ENCODE data around the gene SLC6A13. TPM values are rescaled to one million over a fixed set of nuclear protein-coding genes. Genes with fewer than 3 reads are reported as not detected.
"Not testable (repeated sequence)": the region's sequence is repeated elsewhere in the genome, so short reads cannot be mapped to it uniquely, and the experiment has no call there.

The SLC6A13 gene
- total RNA-seq, 1 experiment from 2014 or later = not detected

- DNase-seq (ENCODE audit: low read depth) = no peak
Observed at GRCh38 chr12:264269-264668, 1.6 kb upstream of the SLC6A13 start.

DNA sequence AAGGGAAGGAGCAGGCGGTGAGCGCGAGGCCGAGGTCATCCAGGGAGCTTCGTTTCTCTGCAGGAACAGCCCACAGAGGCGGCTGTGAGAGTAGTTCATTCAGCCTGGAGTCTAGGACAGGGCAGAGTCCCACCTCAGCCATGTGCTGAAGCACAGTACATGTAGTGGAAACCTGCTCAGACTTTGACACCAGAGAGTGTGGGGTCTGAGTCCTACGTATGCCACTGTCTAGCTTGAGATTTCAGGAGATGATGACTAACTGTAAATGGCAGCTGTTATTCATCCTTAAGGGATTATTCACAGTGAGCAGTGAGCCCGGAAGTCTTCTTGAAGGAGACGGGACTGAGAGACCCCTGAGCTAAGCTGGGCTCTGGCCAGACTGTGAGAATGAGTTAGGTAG is 938 bp upstream of the SLC6A13 start:
- DNase-seq (ENCODE audit: low read depth) = peak; percentile 35

DNA sequence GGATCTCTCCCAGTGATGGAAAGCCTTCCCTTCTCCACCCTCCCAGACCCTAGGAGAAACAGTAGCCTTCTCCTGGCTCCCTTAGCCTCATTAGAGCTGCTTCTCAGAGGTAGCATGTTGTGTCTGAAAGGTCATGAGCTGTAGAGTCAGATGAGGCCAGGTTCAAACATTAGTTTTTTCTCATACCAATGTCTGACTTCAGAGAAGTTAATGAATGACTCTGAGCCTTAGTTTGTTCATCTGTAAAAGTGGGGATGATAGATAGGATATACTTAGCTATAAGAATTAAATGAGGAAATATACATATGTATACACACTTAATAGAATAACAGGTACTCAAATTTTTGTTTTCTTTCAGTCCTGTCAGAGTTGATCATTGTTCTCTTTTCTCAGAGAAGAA is 523 bp downstream of the SLC6A13 start:
- no peak for DNase-seq (ENCODE audit: low read depth)

DNA sequence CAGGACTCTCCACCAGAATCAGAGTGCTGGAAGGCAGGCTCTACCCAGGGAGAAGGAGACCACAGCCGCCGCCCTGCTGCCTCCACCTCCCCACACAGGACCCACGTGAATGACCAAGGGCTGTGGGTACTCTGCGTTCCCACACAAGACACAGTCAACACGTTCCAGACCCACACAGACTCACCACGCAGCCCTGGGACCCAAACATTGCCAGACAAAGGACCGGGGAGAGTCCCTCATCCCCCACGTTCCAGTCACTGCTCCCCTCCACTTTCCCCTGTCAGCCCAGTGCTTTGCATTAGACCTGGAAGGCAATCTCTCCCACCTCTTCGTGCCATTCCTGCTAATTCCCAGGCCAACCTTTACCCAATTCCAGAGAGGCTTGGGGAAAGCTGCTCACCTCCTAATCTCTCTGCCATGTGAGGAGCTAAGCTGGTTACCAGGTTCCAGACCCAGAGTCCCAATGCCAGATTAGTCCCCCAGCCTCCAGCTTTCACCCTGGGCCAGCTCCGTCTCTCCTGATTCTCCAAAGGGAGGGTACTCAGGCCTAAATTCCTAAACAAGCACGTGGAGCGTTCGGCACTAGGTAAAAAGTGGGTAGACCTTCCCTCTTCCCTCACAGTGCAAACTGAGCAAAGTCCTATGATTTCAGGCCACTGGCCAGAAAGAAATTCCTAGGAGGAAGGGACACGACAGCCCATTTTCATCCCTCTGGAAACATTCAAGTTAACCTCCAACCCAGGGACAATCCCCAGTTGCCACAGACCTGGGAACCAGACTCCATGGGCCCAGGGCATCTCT is 4.9 kb downstream of the SLC6A13 start:
- DNase-seq (ENCODE audit: low read depth) = no peak

- no peak for DNase-seq (ENCODE audit: low read depth)
Observed at GRCh38 chr12:256958-257357, 5.7 kb downstream of the SLC6A13 start.

GRCh38 chr12:256225-256624 is 6.4 kb downstream of the SLC6A13 start:
- DNase-seq (ENCODE audit: low read depth) = no peak

- no peak for DNase-seq (ENCODE audit: low read depth)
Observed at GRCh38 chr12:254912-255311, 7.7 kb downstream of the SLC6A13 start.

- DNase-seq (ENCODE audit: low read depth) = no peak
Observed at GRCh38 chr12:254039-254438, 8.6 kb downstream of the SLC6A13 start.

GRCh38 chr12:253116-253831 is 9.4 kb downstream of the SLC6A13 start:
- no peak for DNase-seq (ENCODE audit: low read depth)

- no peak for DNase-seq (ENCODE audit: low read depth)
Observed at GRCh38 chr12:252636-253035, 10.0 kb downstream of the SLC6A13 start.

DNA sequence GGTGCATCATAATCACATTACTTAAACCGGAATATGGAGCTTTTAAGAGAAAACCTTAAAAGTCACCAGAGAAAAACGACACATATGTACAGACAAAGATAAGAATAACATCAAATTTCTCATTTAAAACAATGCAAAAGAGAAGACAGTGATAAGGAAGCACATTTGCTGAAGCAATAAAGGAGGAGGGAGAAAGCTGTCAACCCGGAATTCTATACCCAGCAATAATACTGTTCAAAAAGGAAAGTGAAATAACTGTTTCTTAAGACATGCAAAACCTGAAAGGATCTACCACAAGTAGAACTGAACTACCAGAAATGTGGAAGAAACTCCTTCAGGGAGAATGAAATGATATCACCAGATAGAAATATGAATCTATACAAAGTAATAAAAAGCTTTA is 15.4 kb downstream of the SLC6A13 start:
- no peak for DNase-seq (ENCODE audit: low read depth)

DNA sequence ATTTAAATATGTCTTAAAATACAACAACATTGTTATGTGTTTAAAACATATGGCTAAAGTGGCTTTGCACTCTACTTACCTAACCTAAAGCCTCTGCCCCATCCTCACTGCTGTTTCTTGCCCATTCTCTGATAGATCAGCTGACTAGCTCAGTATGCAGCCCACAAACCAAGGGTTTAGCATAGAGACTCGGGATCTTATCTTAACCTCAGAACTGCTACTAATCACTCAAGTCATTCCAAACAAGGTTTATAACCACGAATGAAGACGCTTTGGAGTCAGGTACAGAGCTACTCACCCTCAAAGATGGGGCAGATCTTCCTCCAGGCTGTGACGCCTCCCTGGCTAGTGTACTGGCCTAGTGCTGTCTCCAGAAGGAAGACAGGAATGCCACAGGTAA is 19.3 kb downstream of the SLC6A13 start:
- no peak for DNase-seq (ENCODE audit: low read depth)

- DNase-seq (ENCODE audit: low read depth) = no peak
Observed at GRCh38 chr12:242496-242895, 20.1 kb downstream of the SLC6A13 start.

DNA sequence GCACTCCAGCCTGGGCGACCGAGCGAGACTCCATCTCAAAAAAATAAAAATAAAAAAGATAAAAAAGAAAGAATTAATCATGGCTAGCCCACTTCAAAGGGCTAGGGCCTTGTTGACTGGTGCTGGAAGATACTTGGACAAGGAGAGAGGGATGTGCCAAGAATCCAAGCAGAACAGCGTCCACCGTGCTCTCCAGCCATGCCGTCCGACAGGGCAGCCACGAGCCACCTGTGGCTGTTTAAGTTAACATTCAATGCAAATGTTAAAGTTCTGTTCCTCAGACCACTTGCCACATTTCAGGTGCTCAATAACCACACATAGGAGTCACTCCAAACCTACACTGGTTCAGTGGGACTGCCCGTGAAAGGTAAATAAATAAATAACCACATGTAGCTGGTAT is 21.4 kb downstream of the SLC6A13 start:
- DNase-seq (ENCODE audit: low read depth) = no peak

- no peak for DNase-seq (ENCODE audit: low read depth)
Observed at GRCh38 chr12:240566-240965, 22.1 kb downstream of the SLC6A13 start.

- no peak for DNase-seq (ENCODE audit: low read depth)
Observed at GRCh38 chr12:238736-239398, 23.8 kb downstream of the SLC6A13 start.

- DNase-seq (ENCODE audit: low read depth) = no peak
Observed at GRCh38 chr12:238116-238515, 24.5 kb downstream of the SLC6A13 start.

- no peak for DNase-seq (ENCODE audit: low read depth)
Observed at GRCh38 chr12:237026-237815, 25.4 kb downstream of the SLC6A13 start.

GRCh38 chr12:236445-236844 is 26.2 kb downstream of the SLC6A13 start:
- no peak for DNase-seq (ENCODE audit: low read depth)

GRCh38 chr12:235967-236366 is 26.7 kb downstream of the SLC6A13 start:
- not testable (repeated sequence) for DNase-seq (ENCODE audit: low read depth)

DNA sequence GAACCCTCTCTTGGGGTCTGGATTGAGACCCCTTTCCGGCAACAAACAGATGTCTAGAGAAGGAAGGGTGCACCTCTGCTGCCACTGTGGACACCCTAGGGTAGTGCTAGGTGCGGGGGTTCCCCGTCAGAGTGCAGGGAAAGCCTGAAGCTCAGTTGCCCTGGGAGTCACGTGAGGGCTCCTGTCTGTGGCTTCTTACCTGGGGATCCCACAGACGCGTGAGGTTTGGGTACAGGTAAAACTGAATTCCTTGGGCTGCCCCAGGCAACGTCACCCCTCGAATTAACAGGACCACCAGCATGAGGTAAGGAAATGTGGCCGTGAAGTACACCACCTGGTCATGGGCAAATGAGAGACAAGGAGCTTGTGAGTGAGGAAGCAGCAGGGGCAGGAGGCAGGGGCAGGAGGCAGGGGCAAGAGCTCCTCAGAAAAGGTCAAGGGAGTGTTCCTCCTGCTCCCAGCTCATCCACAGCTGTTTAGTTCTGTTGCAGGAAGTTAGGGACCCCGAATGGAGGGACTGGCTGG is 27.7 kb downstream of the SLC6A13 start:
- DNase-seq (ENCODE audit: low read depth) = no peak

GRCh38 chr12:234019-234418 is 28.6 kb downstream of the SLC6A13 start:
- DNase-seq (ENCODE audit: low read depth) = no peak
